K562 (cell line): ENCODE data around the gene CAPN2. TPM values are rescaled to one million over a fixed set of nuclear protein-coding genes. Genes with fewer than 3 reads are reported as not detected.

Source experiments
- EGR1 ChIP-seq: fragments of 450-650 bp; conservative IDR thresholded peaks from 2 replicates; pipeline ENCODE4 v1.6.1; 2017; ENCODE audit warnings: mild to moderate bottlenecking
- NFE2 ChIP-seq: IDR thresholded peaks from 2 replicates; pipeline ENCODE4 v1.6.1; 2014; ENCODE audit warnings: antibody characterized with exemption, low read depth
- POLR2B ChIP-seq: fragments of 450-650 bp; IDR thresholded peaks from 2 replicates; pipeline ENCODE4 v1.6.1; 2018; ENCODE audit warnings: low read depth; ENCODE audit not compliant: partially characterized antibody
- POU5F1 ChIP-seq: fragments of 150-350 bp; IDR thresholded peaks from 2 replicates; pipeline ENCODE4 v1.6.1; 2014; ENCODE audit warnings: borderline replicate concordance, low read length, low read depth, mild to moderate bottlenecking; ENCODE audit not compliant: partially characterized antibody
- REST ChIP-seq, 2 experiments: fragments of 450-650 bp; formaldehyde crosslinking in 1 of 2; IDR thresholded peaks; 2 replicates each; pipeline versions ENCODE4 v1.4.0 to v1.6.1; 2014 to 2020; ENCODE audit warnings: mild to moderate bottlenecking in 2 of 2, borderline replicate concordance in 1 of 2, low read depth in 1 of 2
- ZBTB40 ChIP-seq, 2 experiments: fragments of 450-650 bp in 1 of 2; sonication (generic) in 1 of 2; formaldehyde crosslinking in 1 of 2; IDR thresholded peaks; 2 replicates each; pipeline versions ENCODE4 v1.7.1 to v1.9.0; 2016 to 2022; ENCODE audit warnings: inconsistent platforms in 1 of 2, mild to moderate bottlenecking in 1 of 2, missing genetic modification reagents in 1 of 2
- ZNF175 ChIP-seq: fragments of 200-800 bp; sonication (Bioruptor generic); IDR thresholded peaks from 2 replicates; pipeline ENCODE4 v1.6.1; 2016; ENCODE audit warnings: low read depth, mild to moderate bottlenecking, missing genetic modification characterization, missing compliant biosample characterization
- ZSCAN29 ChIP-seq: fragments of 450-650 bp; IDR thresholded peaks from 2 replicates; pipeline ENCODE4 v1.6.1; 2017
- polyA plus RNA-seq, 8 experiments: library from polyadenylated mRNA; depleted of rRNA in 4 of 8; stranded (reverse) in 5 of 8; unstranded in 3 of 8; fragments of >200 nt; fragmentation: Nextera tagmentation in 2 of 8; fragmentation: Illumina TruSeq in 1 of 8; extraction: Ambion mirVana in 2 of 8; extraction: Trizol in 1 of 8; gene quantifications; 2 replicates each; pipeline versions ENCODE4 v1.2.1 to v1.2.3, GENCODE V29; 2011 to 2014; ENCODE audit warnings: inconsistent platforms in 1 of 8, missing spikeins in 1 of 8
- total RNA-seq, 7 experiments: library from RNA; depleted of rRNA in 6 of 7; stranded (reverse); fragments of >200 nt in 6 of 7; fragmentation: Illumina TruSeq in 2 of 7; extraction: Trizol in 2 of 7; gene quantifications; 2 replicates each; pipeline versions ENCODE4 v1.2.1 to v1.2.3, GENCODE V29; 2011 to 2021; ENCODE audit warnings: low replicate concordance in 1 of 7

The CAPN2 gene
- total and polyA plus RNA-seq, 9 of the 15 experiments (the other 6 are each of a cell fraction or from before 2014, with no cell fraction given) = 24.6 to 157 (median 101) TPM

GRCh38 chr1:223739366-223740037 lies 27.2 kb downstream of the CAPN2 start (continued):
- TF ChIP-seq REST (IDR thresholded peaks at IDR 0.05; ENCODE audit: borderline replicate concordance) = no peak
- TF ChIP-seq REST (CRISPR knock-in tag; IDR thresholded peaks at IDR 0.05; ENCODE audit: low read depth) = no peak
- TF ChIP-seq ZBTB40 (IDR thresholded peaks at IDR 0.05) = no peak
- TF ChIP-seq ZBTB40 (CRISPR knock-in tag; IDR thresholded peaks at IDR 0.05) = no peak
- no peak for TF ChIP-seq EGR1
- no peak for TF ChIP-seq ZSCAN29
- TF ChIP-seq POLR2B = no peak
- no peak for TF ChIP-seq ZNF175 (CRISPR knock-in tag)
- TF ChIP-seq POU5F1 = no peak
- TF ChIP-seq NFE2 = no peak
